Ramos (cell line): Measurements from ENCODE around the gene KRTAP9-8.
"Not testable (repeated sequence)": the region's sequence is repeated elsewhere in the genome, so short reads cannot be mapped to it uniquely, and the experiment has no call there.

Source experiments
- in situ Hi-C: fragments of 300-500 bp; cut with MboI; formaldehyde crosslinking; loops from one replicate; pipeline ENCODE4 v1.14.3; 2022; ENCODE audit warnings: low sequenced_read_pairs; ENCODE audit not compliant: unreplicated experiment

Gene KRTAP9-8, protein sequence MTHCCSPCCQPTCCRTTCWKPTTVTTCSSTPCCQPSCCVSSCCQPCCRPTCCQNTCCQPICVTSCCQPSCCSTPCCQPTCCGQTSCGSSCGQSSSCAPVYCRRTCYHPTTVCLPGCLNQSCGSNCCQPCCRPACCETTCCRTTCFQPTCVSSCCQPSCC

DNA sequence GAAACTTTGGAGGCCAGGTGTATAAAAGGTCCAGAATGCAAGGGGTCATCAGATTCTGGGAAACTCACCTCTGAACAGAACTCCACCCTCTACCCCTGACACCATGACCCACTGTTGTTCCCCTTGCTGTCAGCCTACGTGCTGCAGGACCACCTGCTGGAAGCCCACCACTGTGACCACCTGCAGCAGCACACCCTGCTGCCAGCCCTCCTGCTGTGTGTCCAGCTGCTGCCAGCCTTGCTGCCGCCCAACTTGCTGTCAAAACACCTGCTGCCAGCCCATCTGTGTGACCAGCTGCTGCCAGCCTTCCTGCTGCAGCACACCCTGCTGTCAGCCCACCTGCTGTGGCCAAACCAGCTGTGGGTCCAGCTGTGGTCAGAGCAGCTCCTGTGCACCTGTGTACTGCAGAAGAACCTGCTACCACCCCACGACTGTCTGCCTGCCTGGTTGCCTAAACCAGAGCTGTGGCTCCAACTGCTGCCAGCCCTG lies at the start of gene KRTAP9-8:
Gene KRTAP9-8, plus strand, starts transcription at position 51 of the 489 bp plus-strand sequence. Its CDS starts 53 bp downstream, at position 104.
- in situ Hi-C loops = not testable (repeated sequence)

DNA sequence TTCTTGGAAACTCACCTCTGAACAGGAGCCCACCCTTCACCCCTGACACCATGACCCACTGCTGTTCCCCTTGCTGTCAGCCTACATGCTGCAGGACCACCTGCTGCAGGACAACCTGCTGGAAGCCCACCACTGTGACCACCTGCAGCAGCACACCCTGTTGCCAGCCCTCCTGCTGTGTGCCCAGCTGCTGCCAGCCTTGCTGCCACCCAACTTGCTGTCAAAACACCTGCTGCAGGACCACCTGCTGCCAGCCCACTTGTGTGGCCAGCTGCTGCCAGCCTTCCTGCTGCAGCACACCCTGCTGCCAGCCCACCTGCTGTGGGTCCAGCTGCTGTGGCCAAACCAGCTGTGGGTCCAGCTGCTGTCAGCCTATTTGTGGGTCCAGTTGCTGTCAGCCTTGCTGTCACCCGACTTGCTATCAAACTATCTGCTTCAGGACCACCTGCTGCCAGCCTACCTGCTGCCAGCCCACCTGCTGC lies 47.9 kb upstream of the KRTAP9-8 start, which contains the start of gene KRTAP9-1:
Gene KRTAP9-1, plus strand, starts transcription at position 51 of the 482 bp plus-strand sequence. Its CDS starts 0 bp downstream, at position 51.
- in situ Hi-C loops = not testable (repeated sequence)

DNA sequence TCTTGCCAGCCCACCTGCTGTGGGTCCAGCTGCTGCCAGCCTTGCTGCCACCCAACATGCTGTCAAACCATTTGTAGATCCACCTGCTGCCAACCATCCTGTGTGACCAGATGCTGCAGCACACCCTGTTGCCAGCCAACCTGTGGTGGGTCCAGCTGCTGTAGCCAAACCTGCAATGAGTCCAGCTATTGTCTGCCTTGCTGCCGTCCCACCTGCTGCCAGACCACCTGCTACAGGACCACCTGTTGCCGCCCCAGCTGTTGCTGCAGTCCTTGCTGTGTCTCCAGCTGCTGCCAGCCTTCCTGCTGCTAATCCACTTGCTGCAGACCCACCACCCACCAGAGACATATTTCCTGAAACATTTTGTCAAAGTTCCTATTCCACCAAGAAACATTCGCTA lies 47.5 kb upstream of the KRTAP9-8 start:
- in situ Hi-C loops = no loop called here

DNA sequence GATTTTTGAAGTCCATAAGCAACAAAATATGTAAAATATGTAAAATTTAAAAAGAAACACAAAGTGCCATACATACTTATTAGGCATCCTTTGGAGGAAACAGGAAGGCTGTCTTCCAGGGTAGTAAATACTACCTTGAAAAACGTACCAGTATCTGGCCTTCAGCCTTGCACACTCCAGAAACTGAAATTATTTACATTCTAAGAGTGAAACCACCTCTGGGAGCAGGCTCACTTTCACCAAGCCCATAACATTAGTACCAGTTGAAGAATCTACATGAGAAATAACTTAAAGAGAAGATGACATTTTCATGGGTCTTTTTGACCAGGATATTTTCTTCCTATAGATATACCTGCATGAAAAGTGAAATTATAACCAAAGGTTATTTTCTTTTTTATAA lies 41.7 kb upstream of the KRTAP9-8 start:
- in situ Hi-C loops = no loop called here

DNA sequence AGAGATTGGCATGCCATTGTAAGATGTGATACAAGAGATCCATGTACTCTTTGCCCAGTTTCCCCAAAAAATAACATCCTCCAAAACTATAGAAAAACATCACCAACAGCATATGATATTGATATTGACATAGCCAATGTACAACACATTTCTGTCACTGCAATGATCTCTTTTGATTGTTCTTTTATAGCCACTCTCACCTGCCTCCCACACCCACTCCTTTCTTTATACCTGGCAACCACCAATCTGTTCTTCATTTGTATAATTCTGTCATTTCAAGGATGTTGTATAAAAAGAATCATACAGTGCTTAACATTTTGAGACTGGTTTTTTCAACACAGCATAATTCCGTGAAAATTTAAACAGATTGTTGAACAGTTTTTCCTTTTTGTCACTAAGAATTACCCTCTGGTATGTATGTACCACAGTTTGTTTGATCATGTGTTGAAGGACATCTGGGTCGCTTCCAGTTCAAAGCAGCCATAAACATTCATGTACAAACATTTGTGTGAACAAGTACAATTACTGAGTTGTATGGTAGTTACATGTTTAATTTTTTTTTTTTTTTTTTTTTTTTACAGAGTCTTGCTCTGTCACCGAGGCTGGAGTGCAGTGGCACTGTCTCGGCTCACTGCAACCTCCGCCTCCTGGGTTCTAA lies 38.2 kb upstream of the KRTAP9-8 start:
- in situ Hi-C loops = no loop called here

DNA sequence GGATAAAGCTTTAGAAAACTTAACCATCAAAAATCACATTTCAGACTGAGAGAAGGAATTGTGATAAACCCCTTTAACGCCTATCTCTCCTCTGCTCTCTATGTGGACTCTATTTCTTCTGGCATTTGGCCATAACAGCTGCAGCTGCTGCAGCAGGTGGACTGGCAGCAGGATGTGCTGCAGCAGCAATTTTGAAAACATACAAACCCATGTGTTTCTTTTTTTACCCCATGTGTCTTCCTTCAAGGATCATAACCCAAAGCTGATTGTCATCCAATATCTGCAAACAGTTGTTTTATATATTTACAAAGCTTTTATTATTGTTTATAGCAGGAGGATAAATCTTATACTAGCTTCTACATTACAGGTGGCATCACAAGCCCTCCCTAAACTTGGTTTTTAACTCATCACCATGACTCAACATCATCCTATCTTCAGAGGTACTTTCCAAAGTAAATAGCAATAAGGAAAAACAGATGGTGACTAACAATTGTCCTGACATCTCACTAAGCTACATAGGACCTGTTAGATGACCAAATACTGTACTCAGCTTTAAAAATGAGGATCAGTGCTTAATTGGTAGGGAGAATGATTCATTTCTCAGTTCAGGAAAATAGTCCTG lies 25.8 kb upstream of the KRTAP9-8 start:
- in situ Hi-C loops = no loop called here

DNA sequence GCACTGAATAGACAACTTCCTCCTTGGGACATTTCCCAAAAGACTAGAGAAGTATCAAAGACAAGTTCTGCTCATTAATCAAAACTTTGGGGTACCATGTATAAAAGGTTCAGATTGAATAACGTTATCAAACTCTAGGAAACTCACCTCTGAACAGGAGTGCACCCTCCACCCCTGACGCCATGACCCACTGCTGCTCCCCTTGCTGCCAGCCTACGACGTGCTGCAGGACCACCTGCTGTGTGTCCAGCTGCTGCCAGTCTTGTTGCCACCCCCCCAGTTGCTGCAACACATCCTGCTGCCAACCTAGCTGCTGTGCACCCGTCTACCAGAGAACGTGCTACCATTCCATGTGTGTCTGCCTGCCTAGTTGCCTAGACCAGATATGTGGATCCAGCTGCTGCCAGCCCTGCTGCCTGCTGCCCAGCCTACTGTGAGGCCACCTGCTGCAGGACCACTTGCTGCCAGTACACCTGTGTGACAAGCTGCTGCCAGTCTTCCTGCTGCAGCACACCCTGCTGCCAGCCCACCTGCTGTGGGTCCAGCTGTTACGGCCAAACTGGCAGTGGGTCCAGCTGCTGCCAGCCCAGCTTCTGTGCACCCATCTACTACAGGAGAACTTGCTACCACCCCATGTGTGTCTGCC lies 25.2 kb upstream of the KRTAP9-8 start:
- in situ Hi-C loops = no loop called here

DNA sequence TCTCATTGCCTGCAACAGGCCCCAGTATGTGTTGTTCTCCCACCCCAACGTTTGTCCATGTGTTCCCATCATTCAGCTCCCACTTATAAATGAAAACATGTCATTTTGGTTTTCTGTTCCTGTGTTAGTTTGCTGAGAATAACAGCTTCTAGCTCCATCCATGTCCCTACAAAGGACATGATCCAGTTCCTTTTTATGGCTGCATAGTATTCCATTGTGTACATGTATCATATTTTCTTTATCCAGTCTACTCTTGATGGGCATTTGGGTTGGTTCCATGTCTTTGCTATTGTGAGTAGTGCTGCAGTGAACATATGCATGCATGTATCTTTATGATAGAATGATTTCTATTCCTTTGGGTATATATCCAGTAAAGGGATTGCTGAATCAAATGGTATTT lies 22.1 kb upstream of the KRTAP9-8 start:
- in situ Hi-C loops = no loop called here

DNA sequence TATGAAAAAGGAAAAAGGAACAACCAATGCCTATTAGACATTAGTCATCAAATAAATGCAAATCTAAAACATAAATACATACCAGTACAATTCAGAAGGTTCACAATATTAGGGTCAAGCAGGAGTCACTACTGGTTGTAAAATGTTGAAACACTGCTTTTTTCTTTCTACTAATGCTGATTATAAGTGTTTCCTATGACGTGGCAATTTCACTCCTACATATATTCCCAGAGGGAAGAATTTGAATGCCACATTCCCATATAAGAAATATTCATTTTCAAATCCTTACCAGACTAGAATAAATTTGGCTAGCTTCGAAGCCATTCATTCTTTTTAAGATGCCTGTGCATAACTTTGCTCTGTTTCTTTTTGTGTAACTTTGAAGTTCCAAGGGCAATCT lies 14.0 kb upstream of the KRTAP9-8 start:
- in situ Hi-C loops = no loop called here

DNA sequence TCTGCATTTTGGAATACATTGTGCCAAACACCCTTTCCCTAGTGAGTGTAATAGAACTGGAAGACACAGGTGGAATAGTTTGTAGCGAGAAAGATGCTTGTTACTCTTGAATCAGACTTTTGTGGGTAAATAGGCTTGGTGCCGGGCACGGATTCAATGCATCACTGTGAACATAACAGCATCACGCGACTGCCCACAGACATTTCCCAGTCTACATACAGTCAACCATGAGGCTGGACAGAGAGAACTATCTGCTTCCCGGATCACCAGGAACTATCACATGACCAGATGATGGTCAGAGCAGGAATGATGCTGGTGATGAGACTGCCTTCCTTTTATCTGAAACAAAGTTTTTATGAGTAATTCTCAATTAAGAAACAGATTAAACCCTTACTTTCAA lies 11.7 kb upstream of the KRTAP9-8 start:
- in situ Hi-C loops = no loop called here

DNA sequence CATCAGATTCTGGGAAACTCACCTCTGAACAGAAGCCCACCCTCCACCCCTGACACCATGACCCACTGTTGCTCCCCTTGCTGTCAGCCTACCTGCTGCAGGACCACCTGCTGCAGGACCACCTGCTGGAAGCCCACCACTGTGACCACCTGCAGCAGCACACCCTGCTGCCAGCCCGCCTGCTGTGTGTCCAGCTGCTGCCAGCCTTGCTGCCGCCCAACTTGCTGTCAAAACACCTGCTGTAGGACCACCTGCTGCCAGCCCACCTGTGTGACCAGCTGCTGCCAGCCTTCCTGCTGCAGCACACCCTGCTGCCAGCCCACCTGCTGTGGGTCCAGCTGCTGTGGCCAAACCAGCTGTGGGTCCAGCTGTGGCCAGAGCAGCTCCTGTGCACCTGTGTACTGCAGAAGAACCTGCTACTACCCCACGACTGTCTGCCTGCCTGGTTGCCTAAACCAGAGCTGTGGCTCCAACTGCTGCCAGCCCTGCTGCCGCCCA lies 11.2 kb upstream of the KRTAP9-8 start, which contains the start of gene KRTAP9-2:
Gene KRTAP9-2, plus strand, starts transcription at position 51 of the 498 bp plus-strand sequence. Its CDS starts 7 bp downstream, at position 58.
- in situ Hi-C loops = not testable (repeated sequence)

DNA sequence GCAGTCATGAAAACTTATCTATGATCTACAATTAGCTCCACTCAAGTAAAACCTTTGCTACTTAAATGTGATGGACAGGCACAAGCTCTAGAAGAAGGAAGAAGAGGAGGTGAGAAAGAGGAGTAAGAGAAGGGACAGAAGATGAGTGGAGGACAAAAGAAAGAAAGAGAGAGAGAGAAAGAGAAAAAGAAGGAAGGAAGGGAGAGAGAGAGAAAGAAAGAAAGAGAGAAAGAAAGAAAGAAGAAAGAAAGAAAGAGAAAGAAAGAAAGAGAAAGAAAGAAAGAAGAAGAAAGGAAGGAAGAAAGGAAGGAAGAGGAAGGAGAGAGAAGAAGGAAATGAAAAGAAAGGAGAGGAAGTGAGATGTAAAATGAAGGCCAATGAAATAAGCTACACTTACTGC lies 7.7 kb upstream of the KRTAP9-8 start:
- in situ Hi-C loops = no loop called here

DNA sequence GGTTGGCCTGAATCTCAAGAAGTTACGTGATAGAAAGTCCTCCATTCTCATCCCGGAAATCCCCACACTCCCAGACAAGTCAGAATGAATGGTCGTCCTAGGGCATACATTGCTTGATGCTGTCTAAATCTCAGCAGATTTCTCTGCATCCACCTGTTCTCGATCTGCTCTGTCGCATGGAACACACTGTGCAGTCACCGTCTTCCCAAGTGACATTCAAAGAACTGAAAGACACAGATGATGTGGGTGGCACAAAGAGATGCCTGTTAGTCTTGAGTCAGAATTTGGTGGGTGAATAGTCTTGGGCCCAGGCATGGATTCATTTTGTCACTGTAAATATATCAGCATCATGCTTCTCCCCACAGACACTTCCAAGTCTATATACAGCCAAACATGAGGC lies 6.1 kb upstream of the KRTAP9-8 start:
- in situ Hi-C loops = no loop called here

DNA sequence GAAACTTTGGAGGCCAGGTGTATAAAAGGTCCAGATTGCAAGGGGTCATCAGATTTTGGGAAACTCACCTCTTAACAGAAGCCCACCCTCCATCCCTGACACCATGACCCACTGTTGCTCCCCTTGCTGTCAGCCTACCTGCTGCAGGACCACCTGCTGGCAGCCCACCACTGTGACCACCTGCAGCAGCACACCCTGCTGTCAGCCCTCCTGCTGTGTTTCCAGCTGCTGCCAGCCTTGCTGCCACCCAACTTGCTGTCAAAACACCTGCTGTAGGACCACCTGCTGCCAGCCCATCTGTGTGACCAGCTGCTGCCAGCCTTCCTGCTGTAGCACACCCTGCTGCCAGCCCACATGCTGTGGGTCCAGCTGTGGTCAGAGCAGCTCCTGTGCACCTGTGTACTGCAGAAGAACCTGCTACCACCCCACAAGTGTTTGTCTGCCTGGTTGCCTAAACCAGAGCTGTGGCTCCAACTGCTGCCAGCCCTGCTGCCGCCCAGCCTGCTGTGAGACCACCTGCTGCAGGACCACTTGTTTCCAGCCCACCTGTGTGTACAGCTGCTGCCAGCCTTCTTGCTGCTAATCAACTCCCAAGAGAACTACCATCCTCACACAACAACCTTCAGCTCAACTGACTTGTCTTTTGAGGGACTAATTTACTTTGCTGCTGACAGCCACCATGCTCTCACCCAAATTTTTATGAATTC lies 5.2 kb upstream of the KRTAP9-8 start, which contains the start of gene KRTAP9-3:
Gene KRTAP9-3, plus strand, starts transcription at position 51 of the 707 bp plus-strand sequence. Its CDS starts 53 bp downstream, at position 104.
- in situ Hi-C loops = not testable (repeated sequence)

DNA sequence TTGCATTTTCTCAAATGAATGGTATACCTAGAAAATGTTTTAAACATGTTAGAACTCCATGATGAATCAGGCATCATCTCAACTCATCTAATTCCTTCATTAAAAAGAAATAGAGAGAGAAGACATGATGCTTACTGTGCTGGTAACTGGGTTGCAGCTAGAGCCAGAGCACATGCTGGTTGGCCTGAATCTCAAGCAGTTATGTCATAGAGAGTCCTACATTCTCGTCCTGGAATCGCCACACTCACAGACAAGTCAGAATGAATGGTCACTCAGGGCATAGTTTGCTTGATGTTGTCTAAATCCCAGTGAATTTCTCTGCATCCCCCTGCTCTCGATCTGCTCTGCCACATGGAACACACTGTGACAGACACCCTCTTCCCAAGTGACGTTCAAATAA lies 683 bp upstream of the KRTAP9-8 start:
- in situ Hi-C loops = not testable (repeated sequence)

DNA sequence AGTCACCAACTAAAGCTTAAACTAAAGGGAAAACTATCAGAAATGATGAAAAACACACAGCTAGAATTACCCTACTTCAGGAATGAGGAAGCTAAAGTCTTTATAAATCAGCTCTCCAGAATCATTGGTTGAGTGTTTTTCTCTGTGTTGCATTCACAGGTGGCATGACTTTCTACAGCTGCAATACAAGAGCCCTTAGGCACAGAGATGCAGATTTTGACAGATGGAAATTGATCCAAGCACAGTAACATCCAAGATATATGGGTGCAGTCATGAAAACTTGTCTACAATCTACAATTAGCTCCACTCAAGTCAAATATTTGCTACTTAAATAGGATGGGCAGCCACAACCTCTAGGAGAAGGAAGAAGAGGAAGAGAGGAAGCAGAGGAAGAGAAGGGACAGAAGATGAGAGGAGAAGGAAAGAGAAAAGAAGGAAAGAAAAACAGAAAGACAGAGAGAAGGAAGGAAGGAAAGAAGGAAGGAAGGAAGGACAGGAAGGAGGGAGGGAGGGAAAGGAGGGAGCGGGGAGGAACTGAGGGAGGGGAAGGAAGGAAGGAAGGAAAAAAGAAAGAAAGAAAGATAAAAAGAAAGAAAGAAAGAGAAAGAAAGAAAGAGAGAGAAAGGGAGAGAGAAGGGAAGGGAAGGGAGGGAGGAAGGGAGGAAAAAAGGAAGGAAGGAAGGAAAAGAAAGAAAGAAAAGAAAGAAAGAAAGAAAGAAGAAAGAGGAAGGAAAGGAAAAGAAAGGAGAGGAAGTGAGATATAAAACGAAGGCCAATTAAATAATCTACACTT lies 9.4 kb downstream of the KRTAP9-8 start:
- in situ Hi-C loops = not testable (repeated sequence)

DNA sequence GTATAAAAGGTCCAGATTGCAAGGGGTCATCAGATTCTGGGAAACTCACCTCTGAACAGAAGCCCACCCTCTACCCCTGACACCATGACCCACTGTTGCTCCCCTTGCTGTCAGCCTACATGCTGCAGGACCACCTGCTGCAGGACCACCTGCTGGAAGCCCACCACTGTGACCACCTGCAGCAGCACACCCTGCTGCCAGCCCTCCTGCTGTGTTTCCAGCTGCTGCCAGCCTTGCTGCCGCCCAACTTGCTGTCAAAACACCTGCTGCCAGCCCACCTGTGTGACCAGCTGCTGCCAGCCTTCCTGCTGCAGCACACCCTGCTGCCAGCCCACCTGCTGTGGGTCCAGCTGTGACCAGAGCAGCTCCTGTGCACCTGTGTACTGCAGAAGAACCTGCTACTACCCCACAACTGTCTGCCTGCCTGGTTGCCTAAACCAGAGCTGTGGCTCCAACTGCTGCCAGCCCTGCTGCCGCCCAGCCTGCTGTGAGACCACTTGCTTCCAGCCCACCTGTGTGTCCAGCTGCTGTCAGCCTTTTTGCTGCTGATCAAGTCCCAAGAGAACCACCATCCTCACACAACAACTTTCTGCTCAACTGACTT lies 11.9 kb downstream of the KRTAP9-8 start, which contains the start of gene KRTAP9-4:
Gene KRTAP9-4, plus strand, starts transcription at position 51 of the 604 bp plus-strand sequence. Its CDS starts 34 bp downstream, at position 85.
- in situ Hi-C loops = not testable (repeated sequence)

DNA sequence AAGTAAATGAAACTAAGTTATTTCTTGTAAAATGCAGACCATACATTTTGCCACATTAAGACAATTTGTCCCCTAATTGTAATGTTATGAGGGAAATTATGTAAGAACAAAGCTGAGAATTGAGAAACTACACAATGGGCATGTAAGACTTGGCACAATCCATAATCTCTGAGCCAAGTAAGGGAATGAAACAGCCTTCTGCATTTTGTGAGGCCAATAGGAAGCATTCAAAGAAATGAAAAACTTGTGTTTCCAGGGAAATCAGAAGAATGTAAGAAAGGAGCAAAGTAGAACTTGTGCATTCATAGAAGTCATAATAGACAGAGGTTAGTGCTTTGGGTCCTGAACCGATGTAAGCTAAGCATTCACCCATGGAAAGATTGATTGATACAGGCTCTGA lies 13.5 kb downstream of the KRTAP9-8 start:
- in situ Hi-C loops = no loop called here
